Measurements from ENCODE around the gene TMEM231. TPM values are rescaled to one million over a fixed set of nuclear protein-coding genes. Genes with fewer than 3 reads are reported as not detected.

TMEM231 gene
- total RNA-seq, 4 donors from 2014 or later = 3.6 to 22.2 (median 10.9) TPM

DNA sequence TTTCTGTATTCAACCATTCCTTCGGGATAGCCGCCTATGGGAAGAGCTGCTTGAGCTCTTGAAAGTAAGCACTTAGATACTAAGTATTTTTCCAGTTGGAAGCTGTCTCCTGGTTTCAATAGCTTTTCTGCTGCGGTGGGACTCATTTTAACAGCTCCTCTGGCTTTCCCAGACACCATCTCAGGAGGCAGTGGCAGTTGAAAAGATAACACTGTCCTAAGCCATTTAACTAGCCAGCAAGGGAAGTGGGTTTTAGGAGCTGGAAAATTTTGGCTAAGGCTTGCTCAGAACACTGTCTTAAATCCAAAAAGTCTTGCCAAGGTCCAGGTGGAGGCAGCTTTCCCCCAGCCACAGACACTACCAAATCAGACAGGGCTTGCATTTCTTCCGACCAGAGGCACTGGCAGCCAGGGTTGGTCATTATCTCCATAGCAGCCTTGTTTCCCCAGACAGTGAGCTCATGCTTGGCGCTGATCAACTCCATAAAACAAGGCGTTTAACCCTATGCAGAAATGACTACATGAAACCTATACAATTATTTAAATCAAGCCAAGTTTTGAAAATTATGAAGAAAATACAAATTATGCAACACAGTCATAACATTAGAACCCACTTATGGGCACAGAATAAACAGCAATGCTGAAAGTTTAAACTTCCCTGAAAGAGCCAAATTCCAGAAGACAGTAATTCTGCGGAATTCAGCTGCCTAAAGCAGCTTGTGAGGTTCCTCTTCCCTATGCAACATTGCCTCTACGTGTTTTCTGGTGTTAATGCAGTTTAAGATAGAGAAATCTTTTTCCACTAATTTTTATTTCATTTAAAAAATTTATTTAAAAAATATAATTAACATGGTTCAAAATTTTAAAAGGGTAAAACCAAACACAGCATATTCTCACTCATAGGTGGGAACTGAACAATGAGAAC is 35.1 kb upstream of the TMEM231 start:
- Histone ChIP-seq H3K4me1 (peaks cover 19 to 26% of the 10 kb centered on the region in 2 donors), H3K9me3 (no peaks in the 10 kb centered on the region), H3K36me3 (no peaks in the 10 kb centered on the region), H3K27me3 (no peaks in the 10 kb centered on the region), H3K4me3 (replicated peaks in 1 of 3) (no peak overlapping the region), H3K27ac (peak overlapping the region; percentile 33 to 36 (median 33))
- TF ChIP-seq POLR2A (IDR thresholded peaks at IDR 0.05) = no peak
- TF ChIP-seq, protein P1, sequence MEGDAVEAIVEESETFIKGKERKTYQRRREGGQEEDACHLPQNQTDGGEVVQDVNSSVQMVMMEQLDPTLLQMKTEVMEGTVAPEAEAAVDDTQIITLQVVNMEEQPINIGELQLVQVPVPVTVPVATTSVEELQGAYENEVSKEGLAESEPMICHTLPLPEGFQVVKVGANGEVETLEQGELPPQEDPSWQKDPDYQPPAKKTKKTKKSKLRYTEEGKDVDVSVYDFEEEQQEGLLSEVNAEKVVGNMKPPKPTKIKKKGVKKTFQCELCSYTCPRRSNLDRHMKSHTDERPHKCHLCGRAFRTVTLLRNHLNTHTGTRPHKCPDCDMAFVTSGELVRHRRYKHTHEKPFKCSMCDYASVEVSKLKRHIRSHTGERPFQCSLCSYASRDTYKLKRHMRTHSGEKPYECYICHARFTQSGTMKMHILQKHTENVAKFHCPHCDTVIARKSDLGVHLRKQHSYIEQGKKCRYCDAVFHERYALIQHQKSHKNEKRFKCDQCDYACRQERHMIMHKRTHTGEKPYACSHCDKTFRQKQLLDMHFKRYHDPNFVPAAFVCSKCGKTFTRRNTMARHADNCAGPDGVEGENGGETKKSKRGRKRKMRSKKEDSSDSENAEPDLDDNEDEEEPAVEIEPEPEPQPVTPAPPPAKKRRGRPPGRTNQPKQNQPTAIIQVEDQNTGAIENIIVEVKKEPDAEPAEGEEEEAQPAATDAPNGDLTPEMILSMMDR (IDR thresholded peaks at IDR 0.05) = peak in 1 of 6 experiments; percentile 35
- 42 to 66% methylated on average over 8 of the region's 8 CpGs for WGBS, 2 donors
- intact Hi-C loops (cut with DNase I) = no loop called here
- peak in 1 of 2 donors; percentile 45 for DNase-seq

DNA sequence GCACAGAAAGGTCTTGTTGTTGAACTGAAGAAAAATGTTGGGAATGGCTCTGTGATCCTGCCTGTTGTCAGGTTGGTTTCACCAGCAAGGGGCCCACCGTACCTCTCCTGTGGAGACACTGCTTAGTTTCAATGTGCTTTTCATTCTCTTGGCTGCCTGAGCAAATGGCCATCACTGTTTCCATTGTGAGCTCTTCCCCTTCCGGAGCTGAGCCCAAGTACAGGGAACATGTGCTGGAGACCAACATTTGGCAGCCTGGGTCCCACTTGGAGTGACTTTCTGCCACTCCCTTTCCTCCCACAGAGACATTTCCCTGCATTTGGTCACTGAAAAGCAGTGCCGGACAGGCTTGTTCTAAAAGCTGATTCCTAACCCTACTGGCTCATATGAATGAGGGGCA is 33.3 kb upstream of the TMEM231 start:
- Histone ChIP-seq H3K4me1 (peaks cover 19 to 26% of the 10 kb centered on the region in 2 donors), H3K4me3 (replicated peaks in 1 of 3) (no peak overlapping the region), H3K9me3 (no peaks in the 10 kb centered on the region), H3K27me3 (no peaks in the 10 kb centered on the region), H3K27ac (peak overlapping the region in 2 of 3 donors; percentile 15 to 44), H3K36me3 (no peaks in the 10 kb centered on the region)
- TF ChIP-seq, protein P1 (IDR thresholded peaks at IDR 0.05) = no peak
- TF ChIP-seq POLR2A (IDR thresholded peaks at IDR 0.05) = no peak
- WGBS, 2 donors = 51 to 58% methylated on average over 3 of the region's 3 CpGs
- intact Hi-C loops (cut with DNase I) = no loop called here
- DNase-seq = peak; percentile 5 to 20

DNA sequence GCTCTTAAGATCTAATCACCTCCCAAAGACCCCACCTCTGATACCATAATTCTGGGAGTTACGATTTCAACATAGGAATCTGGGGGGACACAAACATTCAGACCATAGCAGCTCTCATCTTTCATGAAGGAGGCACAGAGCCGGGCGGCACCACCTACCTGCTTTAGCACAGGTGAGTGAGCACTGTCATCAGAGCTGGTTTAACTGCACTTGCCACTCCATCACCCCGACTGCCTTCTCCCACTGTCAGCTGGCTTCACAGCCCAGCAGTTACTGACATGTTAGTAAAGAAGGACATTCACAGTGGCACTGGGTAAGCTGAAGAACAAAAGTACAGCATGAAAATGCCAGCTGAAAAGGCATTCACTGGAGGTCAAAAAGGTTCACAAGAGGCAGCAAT is 32.7 kb upstream of the TMEM231 start:
- H3K27ac ChIP-seq = peak overlapping the region in 2 of 3 donors; percentile 15 to 44
- H3K36me3 ChIP-seq = no peaks in the 10 kb centered on the region
- peak; percentile 23 to 50 for DNase-seq
- no peaks in the 10 kb centered on the region for H3K9me3 ChIP-seq
- peaks cover 19 to 26% of the 10 kb centered on the region in 2 donors for H3K4me1 ChIP-seq
- intact Hi-C loops (cut with DNase I) = no loop called here
- H3K27me3 ChIP-seq = no peaks in the 10 kb centered on the region
- 45% methylated on average over 4 of the region's 4 CpGs for WGBS, 2 donors
- H3K4me3 ChIP-seq (replicated peaks in 1 of 3) = no peak overlapping the region
- no peak for TF ChIP-seq POLR2A (IDR thresholded peaks at IDR 0.05)
- TF ChIP-seq, protein P1 (IDR thresholded peaks at IDR 0.05) = no peak

DNA sequence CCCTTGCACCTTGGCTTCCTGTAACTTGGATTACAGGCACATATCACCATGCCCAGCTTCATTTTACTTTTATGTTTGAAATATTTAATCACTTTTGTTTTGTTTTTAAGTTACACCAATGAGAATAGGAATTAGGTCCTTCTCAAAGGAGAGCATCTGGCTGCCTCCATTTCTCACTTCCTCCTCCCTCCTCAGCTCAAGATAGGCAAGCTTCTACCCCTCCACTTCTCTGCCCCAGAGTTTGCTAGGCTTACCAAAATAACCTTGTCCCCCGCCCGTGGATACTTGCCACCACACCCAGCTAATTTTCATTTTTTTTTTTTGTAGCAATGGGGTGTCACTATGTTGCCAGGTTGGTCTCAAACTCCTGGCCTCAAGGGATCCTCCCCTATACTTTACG is 28.1 kb upstream of the TMEM231 start:
- WGBS, 2 donors = 87 to 88% methylated on average over 3 of the region's 3 CpGs
- intact Hi-C loops (cut with DNase I) = no loop called here
- no peaks in the 10 kb centered on the region for H3K27me3 ChIP-seq
- H3K4me1 ChIP-seq = peaks cover 6 to 9% of the 10 kb centered on the region in 2 donors
- no peak for DNase-seq
- H3K27ac ChIP-seq = no peak overlapping the region
- no peak for TF ChIP-seq POLR2A (IDR thresholded peaks at IDR 0.05)
- TF ChIP-seq, protein P1 (IDR thresholded peaks at IDR 0.05) = no peak
- H3K9me3 ChIP-seq = no peaks in the 10 kb centered on the region
- peaks cover 3 to 10% of the 10 kb centered on the region in 2 donors for H3K36me3 ChIP-seq
- no peak overlapping the region for H3K4me3 ChIP-seq (replicated peaks in 1 of 3)

DNA sequence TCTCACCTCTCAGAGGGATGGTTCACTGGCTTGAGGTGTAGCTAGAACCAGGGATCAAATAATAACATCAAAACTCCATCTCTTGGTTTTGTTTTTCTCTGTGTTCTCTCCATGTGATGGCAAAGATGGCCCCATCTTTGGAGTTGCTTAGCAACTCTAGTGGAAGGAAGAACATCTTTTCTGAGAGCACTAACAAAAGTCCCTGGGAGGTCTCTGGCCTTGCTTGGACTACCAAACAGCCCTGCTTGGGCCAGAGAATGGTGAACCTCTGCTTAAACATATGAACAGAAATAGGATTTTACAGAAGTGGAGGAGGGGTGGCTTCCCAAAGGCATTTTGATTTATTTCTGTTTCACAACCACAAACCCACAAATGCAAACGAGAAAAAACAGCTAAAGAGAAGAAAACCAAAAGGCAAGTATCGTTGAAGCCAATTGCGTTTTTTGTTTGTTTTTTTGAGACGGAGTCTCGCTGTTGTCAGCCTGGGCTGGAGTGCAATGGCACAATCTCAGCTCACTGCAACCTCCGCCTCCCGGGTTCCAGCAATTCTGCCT is 23.3 kb upstream of the TMEM231 start:
- Histone ChIP-seq H3K4me3 (replicated peaks in 1 of 3) (no peak overlapping the region), H3K4me1 (no peaks in the 10 kb centered on the region), H3K27ac (no peak overlapping the region), H3K9me3 (no peaks in the 10 kb centered on the region), H3K36me3 (peaks cover 37 to 41% of the 10 kb centered on the region in 2 donors), H3K27me3 (no peaks in the 10 kb centered on the region)
- TF ChIP-seq POLR2A (IDR thresholded peaks at IDR 0.05) = no peak
- TF ChIP-seq, protein P1 (IDR thresholded peaks at IDR 0.05) = no peak
- intact Hi-C loops (cut with DNase I) = no loop called here
- 89 to 92% methylated on average over 7 of the region's 7 CpGs for WGBS, 2 donors
- DNase-seq = no peak
